Neural cell (in vitro differentiated cells): ENCODE measurements around the gene PPM1J. TPM values are rescaled to one million over a fixed set of nuclear protein-coding genes. Genes with fewer than 3 reads are reported as not detected.

Experiments used
- H2AFZ ChIP-seq: fragments of 200-600, 300-800 bp; sonication (generic), shearing (Covaris generic); 2 replicates; pipeline ENCODE4 v1.6.0; 2014; ENCODE audit warnings: low read depth, mild to moderate bottlenecking, antibody characterized with exemption, low read length, moderate library complexity
- H3F3A ChIP-seq: fragments of 200-600 bp; shearing (Covaris generic); 2 replicates; pipeline ENCODE4 v1.6.1; 2016; ENCODE audit warnings: mild to moderate bottlenecking, moderate library complexity, mixed read lengths, antibody characterized with exemption, low read length; ENCODE audit not compliant: insufficient read depth, poor library complexity, severe bottlenecking
- H3K27ac ChIP-seq: fragments of 200-600, 300-800 bp; sonication (generic), shearing (Covaris generic); 2 replicates; pipeline ENCODE4 v1.5.1; 2014; ENCODE audit warnings: mild to moderate bottlenecking, low read length, moderate library complexity
- H3K27me3 ChIP-seq: fragments of 300-800, 200-600 bp; sonication (generic), shearing (Covaris generic); 2 replicates; pipeline ENCODE4 v1.6.0; 2014; ENCODE audit warnings: mild to moderate bottlenecking, low read depth, low read length, moderate library complexity; ENCODE audit not compliant: insufficient read depth
- H3K36me3 ChIP-seq: fragments of 300-800, 200-600 bp; sonication (generic), shearing (Covaris generic); 2 replicates; pipeline ENCODE4 v1.5.1; 2014; ENCODE audit warnings: mild to moderate bottlenecking, antibody characterized with exemption, low read length, moderate library complexity; ENCODE audit not compliant: insufficient read depth
- H3K4me2 ChIP-seq: fragments of 300-800, 200-600 bp; sonication (generic), shearing (Covaris generic); 2 replicates; pipeline ENCODE4 v1.6.0; 2014; ENCODE audit warnings: mild to moderate bottlenecking, low read length
- H3K4me3 ChIP-seq: fragments of 300-800, 200-600 bp; sonication (generic), shearing (Covaris generic); 2 replicates; pipeline ENCODE4 v1.5.1; 2014; ENCODE audit warnings: mild to moderate bottlenecking, low read length, moderate library complexity
- H3K79me2 ChIP-seq: fragments of 200-600 bp; shearing (Covaris generic); replicated peaks from 2 replicates; pipeline ENCODE4 v1.6.0; 2014; ENCODE audit warnings: mild to moderate bottlenecking, low read length, moderate library complexity; ENCODE audit not compliant: insufficient read depth
- H3K9ac ChIP-seq: fragments of 300-800, 200-600 bp; sonication (generic), shearing (Covaris generic); 2 replicates; pipeline ENCODE4 v1.6.1; 2016; ENCODE audit warnings: mild to moderate bottlenecking, low read length, mixed read lengths
- H3K9me2 ChIP-seq: fragments of 200-600 bp; shearing (Covaris generic); 2 replicates; pipeline ENCODE4 v1.6.1; 2016; ENCODE audit warnings: mild to moderate bottlenecking, low read length, mixed read lengths; ENCODE audit not compliant: insufficient read depth
- H3K9me3 ChIP-seq: fragments of 200-600, 300-800 bp; sonication (generic), shearing (Covaris generic); 2 replicates; pipeline ENCODE4 v1.6.1; 2016; ENCODE audit warnings: mild to moderate bottlenecking, mixed run types, low read length, moderate library complexity, mixed read lengths
- H4K20me1 ChIP-seq: fragments of 200-600 bp; shearing (Covaris generic); 2 replicates; pipeline ENCODE4 v1.6.1; 2016; ENCODE audit warnings: mild to moderate bottlenecking, mixed run types; ENCODE audit not compliant: insufficient read depth
- EP300 ChIP-seq: fragments of 450-650 bp; conservative IDR thresholded peaks from 2 replicates; pipeline ENCODE4 v1.6.1; 2014; ENCODE audit warnings: antibody characterized with exemption, mild to moderate bottlenecking, moderate library complexity; ENCODE audit not compliant: poor library complexity, severe bottlenecking
- MXI1 ChIP-seq: fragments of 450-650 bp; conservative IDR thresholded peaks from 2 replicates; pipeline ENCODE4 v1.6.1; 2014; ENCODE audit warnings: antibody characterized with exemption, mild to moderate bottlenecking; ENCODE audit not compliant: poor library complexity, severe bottlenecking
- POLR2AphosphoS5 ChIP-seq: IDR thresholded peaks from 2 replicates; pipeline ENCODE4 v1.6.1; 2012
- RAD21 ChIP-seq: fragments of 450-650 bp; conservative IDR thresholded peaks from 2 replicates; pipeline ENCODE4 v1.6.1; 2014; ENCODE audit warnings: antibody characterized with exemption, mild to moderate bottlenecking, moderate library complexity
- SMC3 ChIP-seq: fragments of 450-650 bp; conservative IDR thresholded peaks from 2 replicates; pipeline ENCODE4 v1.6.1; 2014; ENCODE audit warnings: antibody characterized with exemption, mild to moderate bottlenecking, moderate library complexity; ENCODE audit not compliant: poor library complexity
- TAF1 ChIP-seq: IDR thresholded peaks from 2 replicates; pipeline ENCODE4 v1.6.1; 2012; ENCODE audit warnings: low read depth
- polyA plus RNA-seq: library from polyadenylated mRNA; depleted of rRNA; stranded (reverse); fragments of >200 nt; gene quantifications from 2 replicates; pipeline ENCODE4 v1.2.3, GENCODE V29; 2014
- TF ChIP-seq, protein P1 (sequence below): fragments of 450-650 bp; IDR thresholded peaks from 2 replicates; pipeline ENCODE4 v1.5.1; 2014; ENCODE audit warnings: antibody characterized with exemption, mild to moderate bottlenecking, moderate library complexity; ENCODE audit not compliant: poor library complexity, severe bottlenecking
- TF ChIP-seq, protein P2 (sequence below): IDR thresholded peaks from 2 replicates; pipeline ENCODE4 v1.6.1; 2012; ENCODE audit warnings: borderline replicate concordance

The PPM1J gene
- polyA plus RNA-seq, 1 donor from 2014 or later: 0.16 TPM

DNA sequence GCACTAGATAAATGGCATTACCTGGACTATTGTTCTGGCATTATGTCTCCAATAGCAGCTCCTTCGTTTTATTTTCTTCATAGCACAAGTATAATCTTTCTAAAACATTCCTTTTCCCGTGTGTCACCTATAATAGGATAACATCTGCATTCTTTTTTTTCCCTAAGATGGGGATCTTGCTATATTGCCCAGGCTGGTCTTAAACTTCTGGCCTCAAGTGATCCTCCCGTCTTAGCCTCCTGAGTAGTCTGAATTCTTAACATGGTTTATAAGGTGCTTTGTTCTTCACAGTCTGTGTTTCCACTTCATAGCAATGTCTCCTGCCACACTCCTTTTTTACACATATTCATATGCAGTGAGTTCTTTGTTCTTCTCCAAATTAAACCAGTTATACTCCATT is 49.3 kb downstream of the PPM1J start:
- no peak overlapping the region for H3K27ac ChIP-seq
- no peak for TF ChIP-seq MXI1
- no peak for TF ChIP-seq EP300
- TF ChIP-seq SMC3: no peak
- TF ChIP-seq RAD21: no peak
- TF ChIP-seq, protein P1, sequence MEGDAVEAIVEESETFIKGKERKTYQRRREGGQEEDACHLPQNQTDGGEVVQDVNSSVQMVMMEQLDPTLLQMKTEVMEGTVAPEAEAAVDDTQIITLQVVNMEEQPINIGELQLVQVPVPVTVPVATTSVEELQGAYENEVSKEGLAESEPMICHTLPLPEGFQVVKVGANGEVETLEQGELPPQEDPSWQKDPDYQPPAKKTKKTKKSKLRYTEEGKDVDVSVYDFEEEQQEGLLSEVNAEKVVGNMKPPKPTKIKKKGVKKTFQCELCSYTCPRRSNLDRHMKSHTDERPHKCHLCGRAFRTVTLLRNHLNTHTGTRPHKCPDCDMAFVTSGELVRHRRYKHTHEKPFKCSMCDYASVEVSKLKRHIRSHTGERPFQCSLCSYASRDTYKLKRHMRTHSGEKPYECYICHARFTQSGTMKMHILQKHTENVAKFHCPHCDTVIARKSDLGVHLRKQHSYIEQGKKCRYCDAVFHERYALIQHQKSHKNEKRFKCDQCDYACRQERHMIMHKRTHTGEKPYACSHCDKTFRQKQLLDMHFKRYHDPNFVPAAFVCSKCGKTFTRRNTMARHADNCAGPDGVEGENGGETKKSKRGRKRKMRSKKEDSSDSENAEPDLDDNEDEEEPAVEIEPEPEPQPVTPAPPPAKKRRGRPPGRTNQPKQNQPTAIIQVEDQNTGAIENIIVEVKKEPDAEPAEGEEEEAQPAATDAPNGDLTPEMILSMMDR: no peak
- no peak for TF ChIP-seq POLR2AphosphoS5
- TF ChIP-seq, protein P2, sequence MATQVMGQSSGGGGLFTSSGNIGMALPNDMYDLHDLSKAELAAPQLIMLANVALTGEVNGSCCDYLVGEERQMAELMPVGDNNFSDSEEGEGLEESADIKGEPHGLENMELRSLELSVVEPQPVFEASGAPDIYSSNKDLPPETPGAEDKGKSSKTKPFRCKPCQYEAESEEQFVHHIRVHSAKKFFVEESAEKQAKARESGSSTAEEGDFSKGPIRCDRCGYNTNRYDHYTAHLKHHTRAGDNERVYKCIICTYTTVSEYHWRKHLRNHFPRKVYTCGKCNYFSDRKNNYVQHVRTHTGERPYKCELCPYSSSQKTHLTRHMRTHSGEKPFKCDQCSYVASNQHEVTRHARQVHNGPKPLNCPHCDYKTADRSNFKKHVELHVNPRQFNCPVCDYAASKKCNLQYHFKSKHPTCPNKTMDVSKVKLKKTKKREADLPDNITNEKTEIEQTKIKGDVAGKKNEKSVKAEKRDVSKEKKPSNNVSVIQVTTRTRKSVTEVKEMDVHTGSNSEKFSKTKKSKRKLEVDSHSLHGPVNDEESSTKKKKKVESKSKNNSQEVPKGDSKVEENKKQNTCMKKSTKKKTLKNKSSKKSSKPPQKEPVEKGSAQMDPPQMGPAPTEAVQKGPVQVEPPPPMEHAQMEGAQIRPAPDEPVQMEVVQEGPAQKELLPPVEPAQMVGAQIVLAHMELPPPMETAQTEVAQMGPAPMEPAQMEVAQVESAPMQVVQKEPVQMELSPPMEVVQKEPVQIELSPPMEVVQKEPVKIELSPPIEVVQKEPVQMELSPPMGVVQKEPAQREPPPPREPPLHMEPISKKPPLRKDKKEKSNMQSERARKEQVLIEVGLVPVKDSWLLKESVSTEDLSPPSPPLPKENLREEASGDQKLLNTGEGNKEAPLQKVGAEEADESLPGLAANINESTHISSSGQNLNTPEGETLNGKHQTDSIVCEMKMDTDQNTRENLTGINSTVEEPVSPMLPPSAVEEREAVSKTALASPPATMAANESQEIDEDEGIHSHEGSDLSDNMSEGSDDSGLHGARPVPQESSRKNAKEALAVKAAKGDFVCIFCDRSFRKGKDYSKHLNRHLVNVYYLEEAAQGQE: no peak
- TF ChIP-seq TAF1: no peak
- H3K4me3 ChIP-seq: no peak overlapping the region
- no peaks in the 10 kb centered on the region for H3K79me2 ChIP-seq
- H3K27me3 ChIP-seq: no peaks in the 10 kb centered on the region
- no peaks in the 10 kb centered on the region for H3K9me2 ChIP-seq
- H4K20me1 ChIP-seq: no peaks in the 10 kb centered on the region
- H3K9me3 ChIP-seq: no peaks in the 10 kb centered on the region
- H3F3A ChIP-seq: no peaks in the 10 kb centered on the region
- no peak overlapping the region for H3K9ac ChIP-seq
- H3K4me2 ChIP-seq: no peak overlapping the region
- no peak overlapping the region for H2AFZ ChIP-seq
- H3K36me3 ChIP-seq: peaks cover 7% of the 10 kb centered on the region

Other genes starting within 250 kb of the PPM1J start
- 3.1 and 4.7 TPM in 2 replicates for gene WNT2B, start 206.4 kb downstream of the PPM1J start, polyA plus RNA-seq
- 33.7 and 34.5 TPM in 2 replicates for gene ST7L, start 96.2 kb downstream of the PPM1J start, polyA plus RNA-seq
- 79.0 and 82.2 TPM in 2 replicates for gene CAPZA1, start 95.5 kb downstream of the PPM1J start, polyA plus RNA-seq
- 1.4 and 3.0 TPM in 2 replicates for gene MOV10, start 40.7 kb downstream of the PPM1J start, polyA plus RNA-seq
- 4.3 and 5.0 TPM in 2 replicates for gene RHOC, start 8.2 kb downstream of the PPM1J start, polyA plus RNA-seq
- 13.1 and 18.6 TPM in 2 replicates for gene SLC16A1, start 240.9 kb upstream of the PPM1J start, polyA plus RNA-seq